GM12891 (cell line): ENCODE measurements around the gene TREML1.

Experiments
- PAX5 ChIP-seq: IDR thresholded peaks from 2 replicates; pipeline ENCODE4 v1.6.1; 2011; ENCODE audit warnings: low read length, moderate library complexity, mild to moderate bottlenecking; ENCODE audit not compliant: insufficient read depth, severe bottlenecking
- POLR2A ChIP-seq: IDR thresholded peaks from 2 replicates; pipeline ENCODE4 v1.6.1; 2011; ENCODE audit warnings: low read depth, low read length, control low read depth
- POLR2AphosphoS5 ChIP-seq: IDR thresholded peaks from 2 replicates; pipeline ENCODE4 v1.6.1; 2011; ENCODE audit warnings: low read depth, low read length, control low read depth
- POU2F2 ChIP-seq: IDR thresholded peaks from 2 replicates; pipeline ENCODE4 v1.6.1; 2011; ENCODE audit warnings: low read depth, mild to moderate bottlenecking, control low read depth, low read length, moderate library complexity
- SPI1 ChIP-seq: IDR thresholded peaks from 2 replicates; pipeline ENCODE4 v1.6.1; 2011; ENCODE audit warnings: low read depth, low read length, control low read depth
- TAF1 ChIP-seq: IDR thresholded peaks from 2 replicates; pipeline ENCODE4 v1.6.1; 2011; ENCODE audit warnings: low read depth, low read length, control low read depth

DNA sequence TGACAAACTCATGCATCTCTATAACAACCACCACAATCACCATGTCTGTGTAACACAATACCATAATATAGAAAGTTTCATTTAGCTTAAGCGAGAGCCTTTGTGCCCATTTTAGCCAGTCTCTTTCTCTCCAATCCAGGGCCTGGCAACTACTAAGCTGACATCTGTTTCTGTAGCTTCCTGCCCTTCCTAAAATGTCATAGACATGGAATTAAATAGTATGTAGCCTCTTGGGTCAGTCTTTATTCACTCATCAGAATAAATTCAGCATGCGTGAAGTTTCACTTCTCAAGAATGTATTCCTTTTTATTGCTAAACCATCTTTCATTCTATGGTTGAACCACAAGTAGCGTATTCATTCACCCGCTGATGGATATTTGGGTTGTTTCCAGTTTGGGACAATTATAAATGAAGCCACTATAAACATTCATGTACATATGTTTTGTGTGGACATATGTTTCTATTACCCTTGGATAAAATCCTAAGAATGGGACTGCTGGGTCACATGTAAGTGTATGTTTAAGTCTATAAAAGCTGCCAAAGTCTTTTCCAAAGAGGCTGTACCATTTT, 10.5 kb upstream of the TREML1 start:
- TF ChIP-seq POLR2A (no peak), POLR2AphosphoS5 (no peak), TAF1 (no peak), POU2F2 (no peak), PAX5 (no peak), SPI1 (no peak)
